Liver (tissue), 9 donors: ENCODE measurements around the gene GRXCR2. TPM values are rescaled to one million over a fixed set of nuclear protein-coding genes. Genes with fewer than 3 reads are reported as not detected.

Experiments
- DNase-seq: peaks from one replicate; pipeline ENCODE4 v3.0.0-alpha.2; 2017; ENCODE audit warnings: low spot score
- H3K27ac ChIP-seq, 2 donors: one replicate each; pipeline ENCODE4 v1.7.0; 2013; ENCODE audit warnings: inconsistent platforms in 2 of 2, low read length in 2 of 2, control low read depth in 1 of 2, low read depth in 1 of 2, mild to moderate bottlenecking in 1 of 2
- H3K27me3 ChIP-seq, 4 donors: one replicate each; pipeline versions ENCODE4 v1.6.1 to v1.7.0; 2013; ENCODE audit warnings: low read length in 3 of 4, inconsistent platforms in 1 of 4, mild to moderate bottlenecking in 1 of 4, moderate library complexity in 1 of 4; ENCODE audit not compliant: control insufficient read depth in 4 of 4, insufficient read depth in 4 of 4
- H3K36me3 ChIP-seq, 4 donors: one replicate each; pipeline versions ENCODE4 v1.6.1 to v1.7.0; 2013; ENCODE audit warnings: low read length in 3 of 4, mild to moderate bottlenecking in 3 of 4, low read depth in 1 of 4, moderate library complexity in 1 of 4; ENCODE audit not compliant: control insufficient read depth in 4 of 4, insufficient read depth in 3 of 4
- H3K4me1 ChIP-seq, 4 donors: one replicate each; pipeline versions ENCODE4 v1.6.1 to v1.7.0; 2013; ENCODE audit warnings: low read length in 3 of 4, mild to moderate bottlenecking in 3 of 4, moderate library complexity in 1 of 4; ENCODE audit not compliant: control insufficient read depth in 4 of 4, insufficient read depth in 4 of 4
- H3K4me3 ChIP-seq, 3 donors: one replicate each; pipeline versions ENCODE4 v1.6.1 to v1.7.0; 2013; ENCODE audit warnings: low read length in 3 of 3, control low read depth in 1 of 3, low read depth in 1 of 3, mild to moderate bottlenecking in 1 of 3
- H3K9ac ChIP-seq, 2 donors: one replicate each; pipeline ENCODE4 v1.7.0; 2013; ENCODE audit warnings: low read length in 2 of 2, mild to moderate bottlenecking in 2 of 2, moderate library complexity in 2 of 2, control low read depth in 1 of 2, low read depth in 1 of 2
- H3K9me3 ChIP-seq, 4 donors: one replicate each; pipeline versions ENCODE4 v1.6.1 to v1.7.0; 2013; ENCODE audit warnings: low read length in 3 of 4; ENCODE audit not compliant: control insufficient read depth in 4 of 4
- GABPA ChIP-seq, 2 donors: IDR thresholded peaks in 1 of 2; conservative IDR thresholded peaks in 1 of 2; 2 replicates each; pipeline ENCODE4 v1.6.1; 2016; ENCODE audit warnings: antibody characterized with exemption in 2 of 2, mild to moderate bottlenecking in 1 of 2, moderate library complexity in 1 of 2
- NR2F2 ChIP-seq: IDR thresholded peaks from 2 replicates; pipeline ENCODE4 v1.6.1; 2016; ENCODE audit warnings: antibody characterized with exemption
- RAD21 ChIP-seq, 2 donors: IDR thresholded peaks; 2 replicates each; pipeline ENCODE4 v1.6.1; 2016; ENCODE audit warnings: antibody characterized with exemption in 2 of 2, mild to moderate bottlenecking in 2 of 2
- WGBS: extraction: QIAGEN DNeasy Blood & Tissue Kit; methylation state at CpG from one replicate; pipeline ENCODE4 v1.1.7; 2013; 5-methylcytosine and 5-hydroxymethylcytosine counted together
- polyA plus RNA-seq, 2 donors: library from polyadenylated mRNA; stranded (reverse) in 1 of 2; unstranded in 1 of 2; fragments of 200-250 nt in 1 of 2; fragments of >200 nt in 1 of 2; fragmentation: Nextera tagmentation in 1 of 2; extraction: Ambion mirVana in 1 of 2; gene quantifications; one replicate each; pipeline versions ENCODE4 v1.2.1 to v1.2.3, GENCODE V29; 2013 to 2015
- total RNA-seq, 2 donors: library from RNA; depleted of rRNA; stranded (reverse); fragments of >200 nt; gene quantifications; one replicate each; pipeline ENCODE4 v1.2.3, GENCODE V29; 2014
- donor health status: healthy.
- donor health status: healthy.
- donor health status: healthy.
- donor health status: healthy.
- donor health status: healthy.

Gene GRXCR2
- total and polyA plus RNA-seq, 4 donors: not detected

DNA sequence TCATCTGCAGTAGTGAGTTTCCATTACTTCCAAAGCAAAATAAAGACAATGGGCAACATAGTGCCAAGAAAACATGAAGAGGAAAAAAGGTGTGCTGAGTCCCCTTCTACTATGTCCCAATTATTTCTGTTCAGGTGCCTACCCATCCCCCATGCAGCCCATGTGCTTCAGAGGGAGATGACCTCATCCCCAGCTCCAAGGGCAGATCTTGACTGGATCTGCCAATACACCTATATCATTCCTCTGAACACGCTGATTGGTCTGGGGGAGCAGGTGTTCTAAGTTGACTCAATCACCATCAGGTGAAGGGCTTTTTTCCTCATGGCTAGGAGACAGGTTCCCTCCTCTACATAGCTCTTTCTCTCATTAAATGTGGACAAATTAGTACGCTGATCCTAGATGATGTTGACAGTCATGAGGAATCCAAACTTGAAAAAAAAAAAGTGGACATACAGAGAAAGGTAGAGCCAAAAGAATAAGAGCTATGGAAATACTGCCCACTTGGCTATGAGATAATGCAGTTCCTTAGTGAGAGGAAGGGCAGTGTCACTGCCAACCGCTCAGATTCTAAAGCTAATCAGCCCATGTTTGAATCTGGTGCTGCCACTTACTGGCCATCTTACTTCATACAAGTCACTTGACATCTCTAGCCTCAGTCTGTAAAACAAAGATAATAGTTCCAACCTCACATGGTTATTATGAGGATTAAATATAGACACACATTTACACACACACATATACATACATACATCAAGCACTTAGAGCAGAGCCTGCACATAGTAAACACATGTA, 60.8 kb downstream of the GRXCR2 start:
- TF ChIP-seq GABPA (IDR thresholded peaks at IDR 0.05 in 1 of 2, conservative IDR thresholded peaks at IDR 0.05 in 1 of 2): no peak
- TF ChIP-seq NR2F2: no peak
- peak; percentile 35 to 51 for TF ChIP-seq RAD21 (IDR thresholded peaks at IDR 0.05)
- Histone ChIP-seq H3K36me3 (peaks cover 0 to 1% (median 0%) of the 10 kb centered on the region in 4 donors), H3K27ac (no peak overlapping the region), H3K4me3 (no peak overlapping the region), H3K9me3 (no peaks in the 10 kb centered on the region), H3K4me1 (no peaks in the 10 kb centered on the region), H3K27me3 (no peaks in the 10 kb centered on the region), H3K9ac (no peak overlapping the region)
- DNase-seq: no peak
- 86% methylated on average over 3 of the region's 3 CpGs for WGBS

Other genes with a start within 250 kb of the GRXCR2 start
- 10 to 100 TPM in 1 of 2 donors, 1 to 10 TPM in 1; 5.1 to 24.9 TPM for gene PRELID2, start 37.7 kb downstream of the GRXCR2 start, total RNA-seq
- 1 to 10 TPM; 1.1 to 3.8 TPM for gene PRELID2, start 37.7 kb downstream of the GRXCR2 start, polyA plus RNA-seq
- gene SH3RF2, start 63.6 kb upstream of the GRXCR2 start, total RNA-seq: 10 to 100 TPM in 1 of 2 donors, 1 to 10 TPM in 1; 1.9 to 10.5 TPM
- gene SH3RF2, start 63.6 kb upstream of the GRXCR2 start, polyA plus RNA-seq: 1 to 10 TPM; 1.0 to 7.9 TPM
- gene PLAC8L1, start 232.6 kb upstream of the GRXCR2 start, total RNA-seq: not detected
- under 1 TPM in 1 of 2 donors, not detected in 1; 0.28 TPM for gene PLAC8L1, start 232.6 kb upstream of the GRXCR2 start, polyA plus RNA-seq